SIG-M5 (cell line): ENCODE data around the gene PTPRN.

ENCODE experiments used
- DNase-seq: peaks from one replicate; lab custom pipeline; 2025; lab: John Stamatoyannopoulos, UW

PTPRN gene

DNA sequence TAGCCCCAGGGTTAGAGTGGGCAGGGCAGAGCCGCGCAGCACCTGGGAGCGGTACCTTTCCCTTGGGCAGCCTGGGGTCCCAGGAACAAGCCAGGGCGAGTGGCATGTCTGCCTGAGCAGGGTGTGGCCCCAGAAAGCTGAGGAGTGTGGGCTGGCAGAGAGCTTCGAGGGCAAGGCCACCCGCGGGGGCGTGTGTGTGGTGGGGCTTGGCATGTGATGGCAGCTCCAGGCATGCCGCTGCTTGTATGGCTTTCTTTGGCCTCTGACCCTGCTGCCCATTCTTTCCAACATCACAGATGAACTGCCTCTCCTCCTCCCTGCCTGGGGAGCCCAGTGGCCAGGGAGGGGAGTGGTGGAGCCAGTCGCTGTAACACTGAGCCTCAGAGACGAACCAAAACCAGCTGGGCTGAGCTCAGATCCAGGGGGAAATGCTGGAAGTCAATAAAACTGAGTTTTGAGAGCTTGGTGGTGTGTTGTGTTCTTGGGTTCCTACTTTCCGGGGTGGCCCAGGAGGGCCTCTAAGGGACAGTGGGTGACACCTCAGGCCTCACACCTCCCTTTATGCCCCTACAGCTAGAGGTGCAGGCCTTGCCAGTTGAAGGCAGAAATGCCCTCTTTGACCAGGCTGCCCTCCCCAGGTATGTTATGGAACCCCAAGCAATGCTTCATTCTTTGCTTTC, 22.6 kb downstream of the PTPRN start:
- DNase-seq: no peak

DNA sequence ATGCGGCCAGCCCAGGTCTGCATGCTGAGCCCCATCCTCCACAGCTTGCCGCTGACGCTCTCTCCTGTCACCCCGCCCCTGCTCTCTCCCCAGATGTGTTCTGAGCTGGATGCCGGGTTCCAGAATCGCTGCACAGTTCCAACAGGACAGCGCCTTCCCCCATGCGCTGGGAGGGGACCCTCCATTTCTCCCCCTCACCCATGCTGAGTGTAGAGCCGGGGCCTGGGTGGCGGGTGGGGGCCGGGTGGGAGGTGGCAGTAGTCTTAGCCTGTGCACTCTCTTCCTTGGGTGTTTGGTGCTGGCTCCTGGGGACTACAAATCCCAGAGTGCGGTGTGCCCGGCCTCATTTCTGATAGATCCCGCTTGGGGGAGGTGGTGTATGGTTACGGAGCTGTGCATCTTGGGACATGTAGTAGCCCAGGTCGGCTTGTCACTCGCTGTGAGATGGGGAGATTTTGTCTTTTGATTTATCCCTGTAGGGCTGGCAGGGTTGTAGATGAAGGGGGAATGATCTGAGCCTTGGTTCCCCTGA, 23.2 kb downstream of the PTPRN start:
- DNase-seq: no peak

DNA sequence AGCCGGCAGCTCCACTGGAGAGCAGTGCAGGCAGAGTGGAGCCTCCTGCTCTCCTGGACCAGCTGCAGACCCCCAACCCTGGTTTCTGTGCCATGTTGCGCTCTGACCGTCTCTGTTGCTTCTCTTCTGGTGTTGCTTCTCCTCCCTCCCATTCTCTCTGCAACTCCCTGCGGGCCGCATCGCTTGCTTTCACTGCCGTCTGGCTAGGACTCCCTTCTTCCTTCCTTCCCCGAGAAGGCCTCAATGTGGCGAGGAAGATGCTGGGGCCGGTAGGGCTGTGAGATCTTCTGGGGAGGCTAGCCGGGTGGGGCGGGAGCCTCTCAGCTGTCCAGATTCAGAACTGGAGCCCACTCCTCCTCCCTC, 23.8 kb downstream of the PTPRN start:
- no peak for DNase-seq

DNA sequence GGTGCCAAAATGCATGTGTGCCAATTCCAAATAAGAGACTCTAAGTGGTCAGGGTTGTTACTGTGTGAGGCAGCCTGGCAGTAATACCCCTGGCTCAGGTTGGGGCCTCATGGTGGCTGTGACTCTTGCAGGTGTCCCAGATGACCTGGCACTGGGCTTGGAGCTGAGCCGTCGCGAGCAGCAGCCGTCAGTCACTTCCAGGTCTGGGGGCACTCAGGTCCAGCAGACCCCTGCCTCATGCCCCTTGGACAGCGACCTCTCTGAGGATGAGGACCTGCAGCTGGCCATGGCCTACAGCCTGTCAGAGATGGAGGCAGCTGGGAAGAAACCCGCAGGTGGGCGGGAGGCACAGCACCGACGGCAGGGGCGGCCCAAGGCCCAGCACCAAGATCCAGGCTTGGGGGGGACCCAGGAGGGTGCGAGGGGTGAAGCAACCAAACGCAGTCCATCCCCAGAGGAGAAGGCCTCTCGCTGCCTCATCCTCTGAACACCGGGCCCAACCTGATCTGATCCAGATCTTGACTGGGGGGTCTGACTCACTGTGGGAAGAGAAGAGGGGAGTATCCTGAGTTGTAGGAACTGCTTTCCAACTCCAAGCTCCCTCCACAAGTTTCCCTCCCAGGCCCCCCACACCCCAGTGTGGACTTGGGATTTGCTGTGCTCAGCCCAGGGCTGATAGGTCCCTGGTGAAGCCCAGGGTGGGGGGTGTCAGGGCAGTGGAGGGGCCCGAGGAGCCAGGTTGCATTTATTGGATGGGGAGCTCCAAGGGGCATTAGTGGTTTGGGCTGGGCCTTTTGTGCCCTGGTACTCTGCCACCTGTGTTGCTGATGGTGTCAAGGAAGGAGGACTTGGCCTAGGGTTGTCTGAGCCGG, 24.5 kb downstream of the PTPRN start:
- no peak for DNase-seq

DNA sequence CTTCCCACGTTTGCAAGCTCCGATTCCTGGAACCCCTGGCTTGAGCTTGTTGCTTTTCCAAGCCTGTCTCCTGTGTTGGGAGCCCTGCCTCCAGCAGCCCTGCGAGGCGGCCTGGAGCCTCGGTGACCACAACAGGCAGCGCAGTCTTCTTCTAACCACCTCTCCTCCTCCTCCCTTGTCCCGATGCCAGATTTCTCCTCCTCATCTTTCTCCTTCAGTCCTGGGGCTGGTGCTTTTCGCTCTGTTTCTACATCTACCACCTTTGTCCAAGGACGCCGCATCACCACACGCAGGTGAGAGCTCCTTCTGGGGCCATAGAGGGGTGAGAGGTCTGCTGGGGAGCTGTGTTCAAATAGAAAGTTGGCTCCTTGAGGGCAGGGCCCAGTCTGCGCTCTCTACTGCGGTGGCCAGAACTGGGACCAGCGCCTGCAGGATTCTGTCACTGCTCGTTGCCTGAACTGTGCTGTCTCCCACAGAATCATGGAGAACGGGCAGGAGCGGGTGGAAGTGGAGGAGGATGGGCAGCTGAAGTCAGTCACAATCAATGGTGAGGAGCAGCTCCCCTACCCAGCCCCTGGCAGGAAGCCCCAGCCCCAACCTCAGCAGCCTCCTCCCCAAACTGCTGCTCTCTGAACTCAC, 26.1 kb downstream of the PTPRN start:
- no peak for DNase-seq

DNA sequence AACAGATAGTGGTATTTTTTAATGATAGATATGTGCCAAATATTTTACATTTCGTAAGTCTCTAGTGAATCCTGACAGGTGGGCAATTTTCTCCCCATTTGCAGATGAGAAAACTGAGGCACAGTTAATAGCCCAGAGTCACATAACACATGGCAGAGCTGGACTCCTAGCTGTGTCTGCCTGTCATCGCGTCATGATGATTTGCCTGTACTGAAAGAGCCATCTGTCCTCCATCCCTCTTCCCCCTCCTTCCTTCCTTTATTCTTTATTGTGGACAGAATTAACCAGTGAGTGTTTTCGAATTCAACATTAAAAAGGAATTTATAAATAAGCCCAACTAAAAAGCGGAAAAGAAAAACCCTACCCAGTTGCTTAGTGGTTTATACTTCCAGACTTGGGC, 26.8 kb downstream of the PTPRN start:
- DNase-seq: no peak

DNA sequence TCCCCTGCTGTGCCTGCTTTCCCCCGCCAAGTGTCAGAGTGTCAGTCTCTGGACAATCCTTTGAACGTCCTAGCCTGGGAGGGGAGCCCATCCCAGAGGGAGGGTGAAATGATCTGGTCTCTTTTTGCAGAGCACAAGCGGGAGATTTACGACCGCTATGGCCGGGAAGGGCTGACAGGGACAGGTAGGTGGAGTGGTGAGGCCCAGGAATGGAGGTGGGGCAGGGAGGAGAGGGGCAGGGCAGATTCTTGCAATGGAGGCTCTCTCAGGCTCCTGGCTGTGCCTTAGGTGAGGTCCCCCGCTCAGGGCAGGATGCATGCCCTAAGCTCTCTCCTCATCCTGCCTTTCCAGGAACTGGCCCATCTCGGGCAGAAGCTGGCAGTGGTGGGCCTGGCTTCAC, 27.6 kb downstream of the PTPRN start:
- DNase-seq: no peak

DNA sequence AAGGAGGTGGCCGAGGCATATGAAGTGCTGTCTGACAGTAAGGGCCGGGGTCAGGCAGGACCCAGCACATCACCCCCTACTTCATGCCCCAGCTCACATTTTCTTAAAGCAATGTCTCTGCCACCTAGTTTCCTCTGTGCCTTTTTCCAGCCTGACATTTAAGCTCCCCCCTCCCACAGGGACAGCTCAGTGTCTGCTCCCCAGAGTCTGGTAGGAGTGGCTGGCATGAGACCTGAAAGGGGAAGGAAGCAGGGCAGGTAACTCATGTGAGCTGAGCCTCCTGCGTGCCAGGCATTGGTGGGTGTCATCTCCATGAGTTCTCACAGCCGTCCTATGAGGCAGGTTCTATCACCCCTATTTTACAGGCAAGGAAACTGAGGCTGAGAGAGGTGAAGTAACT, 28.6 kb downstream of the PTPRN start:
- no peak for DNase-seq

DNA sequence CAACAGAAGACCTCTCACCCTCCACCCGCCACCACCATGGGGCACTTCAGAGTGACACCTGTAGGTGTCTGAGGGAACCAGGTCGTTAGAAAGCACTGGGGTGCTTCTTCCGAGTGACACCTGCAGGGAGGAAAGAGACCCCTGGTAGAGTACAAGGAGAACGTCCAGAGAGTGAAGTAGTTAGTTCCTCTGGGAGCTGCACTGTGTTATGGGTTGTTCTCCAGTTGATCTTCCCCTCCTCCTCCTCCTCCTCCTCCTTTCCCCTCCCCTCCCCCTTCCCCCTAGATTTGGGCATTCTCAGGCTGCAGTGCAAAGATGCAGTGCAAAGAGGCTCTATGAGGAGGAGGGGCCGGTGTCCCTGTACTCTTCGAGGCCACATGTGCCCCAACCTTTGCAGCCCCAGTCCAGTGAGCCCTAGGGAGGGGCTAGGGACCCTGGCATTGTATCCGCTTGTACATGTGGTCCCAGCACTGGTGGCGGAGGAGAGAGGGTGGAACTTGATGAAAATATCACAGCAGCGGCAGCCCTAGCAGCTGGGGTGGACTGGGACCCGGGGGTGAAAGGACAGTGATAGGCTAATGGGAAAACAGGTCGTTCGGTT, 29.2 kb downstream of the PTPRN start:
- DNase-seq: no peak

DNA sequence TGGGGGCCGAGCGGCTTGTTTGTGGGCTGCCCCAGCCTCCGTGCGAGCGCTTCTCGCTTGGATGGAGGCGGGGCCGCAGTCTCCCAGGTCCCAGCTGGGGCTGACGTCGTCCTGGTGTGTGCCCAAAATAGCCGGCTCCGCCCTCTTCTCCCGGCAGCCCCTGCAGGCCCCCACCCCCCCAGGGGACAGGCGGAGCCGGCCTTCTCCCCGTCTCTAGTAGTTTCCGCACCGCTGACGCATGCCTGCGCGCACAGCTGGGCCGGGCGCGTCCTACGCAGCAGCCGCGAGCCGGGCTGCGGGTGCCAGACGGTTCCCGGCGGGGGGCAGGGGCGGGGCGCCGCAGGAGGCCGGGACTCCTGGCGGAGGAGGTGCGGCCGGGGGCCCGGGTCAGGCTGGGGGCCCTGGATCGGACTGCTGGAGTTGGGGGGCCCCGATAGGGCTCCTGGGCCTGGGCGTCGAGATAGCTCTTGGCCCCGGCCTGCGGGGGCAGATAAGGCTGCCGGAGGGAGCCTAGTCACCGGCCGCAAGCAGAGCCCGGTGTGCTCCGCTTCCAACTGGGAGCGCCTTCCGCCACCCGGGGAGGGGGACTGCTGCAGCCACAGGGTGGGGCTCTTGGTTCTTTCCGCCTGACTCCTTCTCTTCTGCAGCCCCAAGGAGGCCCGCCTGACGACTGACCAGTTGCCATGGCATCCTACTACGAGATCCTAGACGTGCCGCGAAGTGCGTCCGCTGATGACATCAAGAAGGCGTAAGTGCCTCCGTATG, 29.9 kb downstream of the PTPRN start, which contains the start of gene DNAJB2:
TSS of gene DNAJB2 (plus strand) at position 216 of the 765 bp plus-strand sequence. CDS start at position 684, 468 bp downstream.
- DNase-seq: peak; percentile 89

DNA sequence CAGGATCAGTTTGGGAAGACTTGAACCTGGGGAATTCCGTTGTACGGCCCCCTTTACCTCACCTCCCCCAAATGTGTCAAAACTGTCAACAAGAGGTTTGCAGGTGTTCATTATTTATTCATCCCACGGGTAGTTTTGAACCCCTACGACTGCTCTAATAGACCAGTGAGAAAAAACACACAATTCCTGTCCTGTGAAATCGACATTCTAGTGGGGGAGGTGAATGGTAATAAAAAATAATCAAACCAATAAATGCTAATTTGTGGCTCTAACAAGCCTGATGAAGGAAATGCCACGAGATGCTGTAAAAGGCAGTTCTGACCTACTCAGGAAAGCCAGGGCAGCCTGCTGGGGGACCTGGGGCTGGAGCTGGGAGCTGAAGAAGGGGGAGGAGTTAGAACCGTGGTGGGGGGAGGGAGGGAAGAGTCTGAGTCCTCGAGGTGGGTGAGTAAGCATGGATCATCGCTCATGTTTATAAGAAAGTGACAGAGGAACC, 30.5 kb downstream of the PTPRN start:
- no peak for DNase-seq

DNA sequence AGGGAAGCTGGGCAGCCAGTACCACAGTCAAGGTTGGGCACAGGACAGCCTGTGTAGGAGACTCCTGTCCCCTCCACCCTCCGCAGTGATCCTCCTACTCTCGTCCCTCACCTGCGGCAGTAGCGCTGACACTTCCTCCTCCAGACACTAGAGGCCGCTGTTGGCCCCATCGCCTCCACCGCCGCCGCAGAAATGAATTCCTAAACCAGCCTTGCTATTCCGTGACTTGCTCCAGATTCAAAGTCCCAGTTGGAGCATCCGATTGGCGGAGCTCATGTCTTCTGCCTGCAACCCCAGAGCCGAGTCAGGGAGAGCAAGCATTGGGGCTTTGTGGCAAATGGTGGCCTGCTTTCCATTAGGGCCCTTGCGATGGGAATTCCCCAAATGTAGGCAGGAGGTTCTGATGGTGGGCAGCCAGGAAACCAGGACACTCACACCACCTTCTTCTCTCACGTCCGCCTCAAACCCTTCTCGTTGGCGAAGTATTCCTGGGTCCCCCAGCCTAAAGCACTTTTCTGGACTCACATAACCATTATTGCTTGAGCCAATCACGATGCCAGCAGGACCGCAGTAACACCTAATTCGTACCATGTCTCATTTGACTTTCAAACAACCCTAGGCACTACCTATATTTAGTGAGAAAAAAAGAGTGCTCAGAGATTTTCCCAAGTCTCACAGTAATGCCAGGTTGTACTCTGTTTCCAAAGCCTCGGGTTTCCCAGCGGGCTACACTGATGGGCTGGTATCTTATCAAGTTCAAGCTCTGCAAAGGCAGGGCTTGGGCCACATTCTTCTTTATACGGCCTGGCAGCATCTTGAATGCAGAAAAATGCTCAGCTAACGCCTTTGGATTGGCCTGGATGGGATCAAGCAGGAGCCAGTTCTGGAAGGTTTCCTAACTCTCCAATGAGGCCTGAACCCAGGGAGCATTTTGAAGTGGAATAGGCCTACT, 31.2 kb downstream of the PTPRN start:
- DNase-seq: no peak

DNA sequence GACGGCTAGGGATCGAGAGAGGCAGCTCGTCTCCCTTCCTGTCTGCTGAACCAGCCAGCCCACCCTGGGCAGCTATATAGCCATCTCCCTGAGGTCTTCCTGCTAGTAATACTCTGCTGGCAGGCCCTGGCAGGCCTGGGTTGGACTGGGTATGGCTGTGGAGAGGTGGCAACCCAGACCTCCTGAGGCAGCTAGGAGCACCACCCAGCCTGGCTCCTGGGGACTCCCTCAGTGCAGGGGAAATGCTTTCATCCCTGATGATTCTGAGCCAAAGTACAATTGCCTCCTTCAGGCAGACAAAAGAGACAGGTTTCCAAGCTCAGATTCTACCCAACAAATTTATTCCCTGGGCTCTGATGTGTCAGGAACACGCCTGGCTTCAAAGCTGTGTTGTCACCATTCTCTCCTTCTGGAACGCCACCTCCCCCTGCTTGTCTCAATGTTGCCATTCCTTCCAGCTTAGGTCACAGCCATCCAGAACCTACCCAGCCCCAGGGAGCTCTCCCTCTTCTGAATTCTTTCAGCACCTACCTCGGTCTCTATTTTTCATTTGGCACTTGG, 34.8 kb downstream of the PTPRN start:
- DNase-seq: no peak

DNA sequence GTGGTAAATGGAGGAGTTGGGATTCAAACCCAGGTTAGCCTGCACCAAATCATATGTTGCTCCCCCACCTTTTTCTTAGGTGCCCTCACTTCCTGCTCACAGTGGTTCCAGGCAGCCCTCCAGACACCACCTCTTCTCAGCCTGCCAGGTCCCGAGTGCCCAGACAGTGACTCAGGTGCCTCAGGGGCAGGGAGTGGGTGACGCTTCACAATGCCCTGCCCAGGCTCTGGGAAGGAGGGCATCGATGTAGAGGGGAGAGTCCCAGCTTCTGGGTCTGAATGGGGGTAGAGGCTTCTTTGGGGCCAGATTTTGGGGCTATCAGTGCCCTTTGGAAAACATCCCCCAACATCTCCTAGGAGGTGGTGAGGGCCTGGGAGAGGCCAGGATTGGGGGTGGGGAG, 35.3 kb downstream of the PTPRN start:
- DNase-seq: no peak

DNA sequence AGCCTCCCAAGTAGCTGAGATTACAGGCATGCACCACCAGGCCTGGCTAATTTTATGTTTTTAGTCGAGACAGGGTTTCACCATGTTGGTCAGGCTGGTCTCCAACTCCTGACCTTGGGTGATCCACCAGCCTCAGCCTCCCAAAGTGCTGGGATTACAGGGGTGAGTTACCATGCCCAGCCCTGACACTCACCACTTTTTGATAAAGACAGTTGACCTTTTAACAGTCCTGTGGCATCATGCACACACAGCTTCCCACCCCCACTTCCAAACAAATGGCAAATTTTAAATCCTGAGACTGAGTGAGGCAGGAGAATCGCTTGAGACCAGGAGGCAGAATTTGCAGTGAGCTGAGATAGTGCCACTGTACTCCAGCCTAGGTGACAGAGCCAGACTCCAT, 36.2 kb downstream of the PTPRN start:
- DNase-seq: no peak

DNA sequence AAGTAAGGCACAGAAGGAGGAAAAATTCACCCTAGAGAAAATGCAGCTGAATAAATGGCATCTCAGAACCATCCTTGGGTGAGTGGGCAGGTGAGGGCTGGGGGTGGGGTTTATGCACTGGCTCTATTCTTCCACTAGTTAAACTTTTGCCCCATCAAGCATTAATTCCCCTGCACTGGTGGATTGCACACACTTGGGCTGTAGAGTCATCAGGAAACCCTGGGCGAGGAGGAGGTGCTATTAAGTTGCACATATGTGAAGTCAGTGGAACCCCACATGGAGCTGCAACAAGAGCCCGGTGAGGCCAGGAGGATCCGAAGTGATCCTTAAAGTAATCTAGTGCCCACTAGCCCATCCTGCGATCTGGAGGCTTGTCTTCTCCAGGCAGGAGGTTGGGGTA, 36.8 kb downstream of the PTPRN start:
- DNase-seq: no peak

DNA sequence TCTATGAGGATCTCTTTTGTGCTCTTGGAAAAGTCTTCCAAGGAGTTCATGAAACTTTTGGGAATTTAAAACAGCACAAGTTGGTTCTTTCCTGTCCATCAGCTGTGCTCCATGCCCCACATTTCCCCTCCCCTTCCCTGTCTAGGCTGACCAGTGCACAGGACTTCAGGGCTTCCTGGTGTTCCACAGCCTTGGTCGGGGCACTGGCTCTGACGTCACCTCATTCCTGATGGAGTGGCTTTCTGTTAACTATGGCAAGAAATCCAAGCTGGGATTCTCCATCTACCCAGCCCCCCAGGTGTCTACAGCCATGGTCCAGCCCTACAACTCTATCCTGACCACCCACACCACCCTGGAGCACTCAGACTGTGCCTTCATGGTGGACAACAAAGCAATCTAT, 38.2 kb downstream of the PTPRN start:
- DNase-seq: no peak

DNA sequence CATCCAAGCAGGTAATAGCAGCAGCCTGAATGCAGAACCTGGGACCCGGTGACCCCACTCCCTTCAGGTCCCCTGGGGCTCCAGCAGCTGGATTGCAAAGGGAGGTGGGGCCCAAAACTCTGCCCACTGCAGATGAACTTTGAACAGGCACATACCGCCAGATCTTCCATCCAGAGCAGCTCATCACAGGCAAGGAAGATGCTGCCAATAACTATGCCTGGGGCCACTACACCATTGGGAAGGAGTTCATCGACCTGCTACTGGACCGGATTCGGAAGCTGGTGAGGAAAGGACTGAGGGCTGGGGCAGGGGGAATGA, 39.2 kb downstream of the PTPRN start:
- no peak for DNase-seq

DNA sequence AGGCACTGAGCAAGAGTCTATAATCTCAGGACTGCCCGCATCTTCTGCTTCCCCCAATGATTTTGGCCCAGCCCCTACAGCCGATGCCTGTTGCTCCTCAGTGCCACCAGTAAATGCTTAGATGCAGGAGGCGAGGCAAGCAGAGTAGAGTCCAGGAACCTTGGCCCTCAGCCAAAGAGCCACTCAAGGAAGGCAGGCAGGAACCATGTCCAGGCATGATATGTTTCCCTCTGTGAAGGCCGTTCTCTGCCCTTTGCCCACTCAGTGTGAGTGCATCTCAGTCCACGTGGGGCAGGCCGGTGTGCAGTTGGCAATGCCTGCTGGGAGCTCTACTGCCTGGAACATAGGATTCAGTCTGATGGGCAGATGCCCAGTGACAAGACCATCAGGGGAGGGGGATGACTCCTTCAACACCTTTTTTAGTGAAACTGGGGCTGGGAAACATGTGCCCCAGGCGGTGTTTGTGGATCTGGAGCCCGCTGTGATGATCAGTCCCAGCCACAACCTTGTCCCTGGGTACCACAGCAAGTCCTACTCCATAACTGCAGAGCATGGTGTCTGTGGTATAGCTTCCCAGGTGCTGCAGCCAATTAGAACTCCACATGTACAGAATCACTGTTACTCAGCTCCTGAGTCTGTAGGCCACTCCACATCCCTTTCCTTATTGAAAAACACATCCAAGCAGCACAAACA, 39.7 kb downstream of the PTPRN start:
- DNase-seq: no peak

DNA sequence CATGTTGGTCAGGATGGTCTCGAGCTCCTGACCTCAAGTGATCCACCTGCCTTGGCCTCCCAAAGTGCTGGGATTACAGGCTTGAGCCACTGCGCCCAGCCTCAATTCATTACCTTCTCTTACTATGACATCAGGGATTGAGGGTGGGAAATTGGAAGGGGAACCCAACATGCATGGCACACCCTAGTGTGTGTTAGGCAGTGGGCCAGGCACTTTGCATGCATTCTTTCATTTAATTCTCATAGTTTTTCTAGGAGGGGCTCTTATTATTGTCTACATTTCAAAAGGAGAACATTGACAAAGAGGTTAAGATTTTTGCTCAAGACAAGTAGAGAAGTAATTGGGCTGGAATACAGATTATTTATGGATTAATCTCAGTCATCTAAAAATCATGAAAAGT, 40.9 kb downstream of the PTPRN start:
- DNase-seq: no peak
